CD8-positive, alpha-beta memory T cell (primary cell): ENCODE measurements around the gene WIPF3. TPM values are rescaled to one million over a fixed set of nuclear protein-coding genes. Genes with fewer than 3 reads are reported as not detected.

Experiments used
- CTCF ChIA-PET: fragments of 350-600 bp; sonication (Branson Sonifier 250); formaldehyde crosslinking; loops from one replicate; lab custom pipeline; 2021; ENCODE audit warnings: antibody characterized with exemption; lab: Charles Lee
- POLR2A ChIA-PET: fragments of 350-600 bp; sonication (Branson Sonifier 250); formaldehyde crosslinking; loops from one replicate; lab custom pipeline; 2021; ENCODE audit warnings: antibody characterized with exemption; lab: Charles Lee
- DNase-seq, 5 donors: peaks; one replicate each; pipeline versions ENCODE4 v3.0.0 to v3.0.0-alpha.2; 2020 to 2022; ENCODE audit warnings: mixed read lengths in 1 of 5
- H3K27ac ChIP-seq: one replicate; pipeline ENCODE4 v1.7.0; 2013; ENCODE audit warnings: low read depth, mild to moderate bottlenecking, low read length, moderate library complexity
- H3K27me3 ChIP-seq: 2 replicates; pipeline ENCODE4 v1.7.0; 2013; ENCODE audit warnings: low read length, mild to moderate bottlenecking; ENCODE audit not compliant: insufficient read depth, poor library complexity, severe bottlenecking
- H3K36me3 ChIP-seq: 2 replicates; pipeline ENCODE4 v1.7.0; 2013; ENCODE audit warnings: mild to moderate bottlenecking, low read length, moderate library complexity; ENCODE audit not compliant: insufficient read depth
- H3K4me1 ChIP-seq: 2 replicates; pipeline ENCODE4 v1.7.0; 2013; ENCODE audit warnings: mild to moderate bottlenecking, low read length, moderate library complexity; ENCODE audit not compliant: insufficient read depth
- H3K4me3 ChIP-seq: 2 replicates; pipeline ENCODE4 v1.7.0; 2013; ENCODE audit warnings: mild to moderate bottlenecking, low read length
- H3K9me3 ChIP-seq: 2 replicates; pipeline ENCODE4 v1.7.0; 2013; ENCODE audit warnings: mild to moderate bottlenecking, low read length
- H3K27ac Mint-ChIP-seq, 8 donors: one replicate each; pipeline ENCODE4 v1.8.0; 2020 to 2021; ENCODE audit warnings: mixed read lengths in 8 of 8, mild to moderate bottlenecking in 6 of 8, inconsistent platforms in 3 of 8, moderate library complexity in 3 of 8
- H3K27me3 Mint-ChIP-seq, 2 donors: one replicate each; pipeline ENCODE4 v1.8.0; 2020 to 2021; ENCODE audit warnings: mixed read lengths in 2 of 2, mild to moderate bottlenecking in 1 of 2, moderate library complexity in 1 of 2
- H3K36me3 Mint-ChIP-seq, 3 donors: one replicate each; pipeline ENCODE4 v1.8.0; 2020 to 2021; ENCODE audit warnings: mixed read lengths in 3 of 3, inconsistent platforms in 1 of 3, mild to moderate bottlenecking in 1 of 3
- H3K4me1 Mint-ChIP-seq, 3 donors: one replicate each; pipeline ENCODE4 v1.8.0; 2020 to 2021; ENCODE audit warnings: mixed read lengths in 3 of 3, inconsistent platforms in 1 of 3, mild to moderate bottlenecking in 1 of 3
- H3K4me3 Mint-ChIP-seq, 7 donors: one replicate each; pipeline ENCODE4 v1.8.0; 2020 to 2021; ENCODE audit warnings: mixed read lengths in 7 of 7, mild to moderate bottlenecking in 6 of 7, moderate library complexity in 4 of 7, inconsistent platforms in 2 of 7
- H3K9me3 Mint-ChIP-seq, 5 donors: one replicate each; pipeline ENCODE4 v1.8.0; 2020 to 2022; ENCODE audit warnings: mixed read lengths in 5 of 5, mild to moderate bottlenecking in 3 of 5, moderate library complexity in 2 of 5, inconsistent platforms in 1 of 5
- polyA plus RNA-seq: library from polyadenylated mRNA; unstranded; fragments of 300-500 nt; fragmentation: Illumina TruSeq; gene quantifications from one replicate; pipeline ENCODE4 v1.2.3, GENCODE V29; 2021
- total RNA-seq, 2 experiments: library from RNA; stranded (reverse); gene quantifications; one replicate each; pipeline ENCODE4 v1.2.3, GENCODE V29; 2021

The WIPF3 gene
- total and polyA plus RNA-seq, 3 experiments from 2014 or later: not detected

GRCh38 chr7:29810813-29811482 is 4.6 kb downstream of the WIPF3 start:
- Mint-ChIP-seq H3K4me3 (no peak overlapping the region), H3K4me1 (peaks cover 2 to 9% (median 3%) of the 10 kb centered on the region in 3 donors), H3K9me3 (no peaks in the 10 kb centered on the region), H3K36me3 (no peaks in the 10 kb centered on the region), H3K27ac (no peak overlapping the region), H3K27me3 (peaks cover 11 to 60% of the 10 kb centered on the region in 2 donors)
- POLR2A ChIA-PET: no interaction called here
- Histone ChIP-seq H3K4me3 (no peak overlapping the region), H3K9me3 (no peaks in the 10 kb centered on the region), H3K36me3 (no peaks in the 10 kb centered on the region), H3K27me3 (peaks cover 7% of the 10 kb centered on the region), H3K4me1 (no peaks in the 10 kb centered on the region), H3K27ac (no peak overlapping the region)
- CTCF ChIA-PET: no interaction called here
- DNase-seq: no peak

GRCh38 chr7:29811586-29811985 is 5.3 kb downstream of the WIPF3 start:
- H3K9me3 Mint-ChIP-seq: no peaks in the 10 kb centered on the region
- H3K4me3 ChIP-seq: no peak overlapping the region
- no peaks in the 10 kb centered on the region for H3K36me3 Mint-ChIP-seq
- peaks cover 2 to 9% (median 3%) of the 10 kb centered on the region in 3 donors for H3K4me1 Mint-ChIP-seq
- ChIA-PET POLR2A (no interaction called here), CTCF (no interaction called here)
- H3K27ac ChIP-seq: no peak overlapping the region
- H3K27me3 ChIP-seq: peaks cover 7% of the 10 kb centered on the region
- no peak overlapping the region for H3K27ac Mint-ChIP-seq
- no peak for DNase-seq
- H3K4me1 ChIP-seq: no peaks in the 10 kb centered on the region
- H3K27me3 Mint-ChIP-seq: peaks cover 11 to 58% of the 10 kb centered on the region in 2 donors
- no peaks in the 10 kb centered on the region for H3K36me3 ChIP-seq
- H3K9me3 ChIP-seq: no peaks in the 10 kb centered on the region
- H3K4me3 Mint-ChIP-seq: no peak overlapping the region

DNA sequence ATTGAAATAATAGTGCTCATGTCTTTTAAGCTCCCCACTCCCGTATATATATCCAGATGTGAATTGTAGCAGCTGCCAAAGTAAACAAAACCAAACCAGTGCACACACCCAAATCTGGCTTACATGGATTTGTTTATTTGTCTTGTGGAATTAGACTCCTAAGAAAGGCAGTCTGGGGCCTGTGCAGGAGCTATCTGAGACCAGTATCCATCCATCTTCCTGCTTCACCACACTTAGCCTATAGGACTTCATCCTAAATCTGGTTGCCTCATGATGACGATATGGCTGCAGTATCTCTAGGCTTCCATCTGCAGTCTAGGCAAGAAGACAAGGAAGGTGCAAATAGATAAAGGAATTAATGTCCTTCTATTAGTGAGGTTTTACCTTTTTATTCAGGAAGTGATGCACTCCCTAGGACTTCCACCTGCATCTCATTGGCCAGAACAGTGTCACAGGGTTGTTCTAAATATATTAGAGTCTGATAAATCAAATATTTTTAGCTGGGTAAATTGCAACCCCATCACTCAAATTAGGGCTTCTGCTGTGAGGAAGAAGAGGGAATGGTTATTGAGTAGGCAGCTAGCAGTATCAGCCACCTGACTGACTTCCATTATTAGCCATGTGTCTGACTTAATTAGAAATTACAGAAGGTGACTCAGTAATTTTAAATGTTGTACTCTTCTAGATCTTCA is 6.0 kb downstream of the WIPF3 start:
- peaks cover 7% of the 10 kb centered on the region for H3K27me3 ChIP-seq
- H3K4me1 ChIP-seq: no peaks in the 10 kb centered on the region
- Mint-ChIP-seq H3K36me3 (no peaks in the 10 kb centered on the region), H3K4me1 (peaks cover 0 to 9% (median 2%) of the 10 kb centered on the region in 3 donors), H3K27me3 (peaks cover 11 to 54% of the 10 kb centered on the region in 2 donors), H3K27ac (no peak overlapping the region), H3K4me3 (no peak overlapping the region), H3K9me3 (no peaks in the 10 kb centered on the region)
- DNase-seq: no peak
- no peak overlapping the region for H3K4me3 ChIP-seq
- H3K9me3 ChIP-seq: no peaks in the 10 kb centered on the region
- H3K27ac ChIP-seq: no peak overlapping the region
- CTCF ChIA-PET: no interaction called here
- POLR2A ChIA-PET: no interaction called here
- H3K36me3 ChIP-seq: no peaks in the 10 kb centered on the region

DNA sequence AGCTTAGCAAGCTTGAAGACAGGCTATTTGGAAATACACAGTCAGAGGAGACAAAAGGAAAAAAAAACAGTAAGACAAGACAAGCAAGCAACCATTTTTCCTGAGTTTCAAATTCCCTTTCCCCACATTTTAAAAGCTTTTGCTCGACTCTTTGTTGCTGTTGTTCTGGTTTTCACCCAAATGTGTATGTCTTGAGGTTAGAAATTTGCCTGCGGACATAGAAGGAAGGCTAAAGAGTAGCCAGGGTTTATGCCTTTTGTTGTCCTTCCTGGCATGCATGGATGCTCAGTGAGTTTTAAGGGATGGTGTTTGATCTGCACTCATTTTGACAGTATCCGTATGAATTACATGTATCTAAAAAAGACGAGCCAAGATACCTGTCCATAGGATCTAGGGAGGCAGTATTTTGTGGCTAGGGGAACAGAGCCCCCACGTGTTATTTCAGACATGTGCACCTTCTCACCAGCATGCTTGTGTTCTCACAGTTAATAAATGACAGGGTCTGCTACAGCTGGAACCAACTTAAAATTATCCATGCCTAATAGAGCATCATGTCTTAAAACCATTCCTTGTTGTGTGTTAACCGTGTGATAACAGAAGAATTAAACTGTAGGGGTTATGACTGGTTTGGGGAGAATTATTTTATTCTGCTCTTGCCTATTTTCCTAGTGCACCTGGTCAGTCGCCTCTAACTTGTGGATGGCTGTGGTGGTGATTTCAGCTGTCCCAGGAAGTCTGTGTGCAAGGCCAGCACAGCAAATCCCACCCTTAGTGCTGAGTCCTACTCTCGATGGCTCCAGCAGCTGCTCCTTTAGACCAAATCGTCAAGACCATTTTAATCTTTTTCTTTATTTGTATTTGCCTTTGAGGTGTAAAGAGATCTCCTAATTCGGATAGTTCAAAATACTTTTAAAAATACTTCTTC is 9.1 kb downstream of the WIPF3 start:
- no peaks in the 10 kb centered on the region for H3K27me3 ChIP-seq
- Mint-ChIP-seq H3K27me3 (peaks cover 5 to 29% of the 10 kb centered on the region in 2 donors), H3K4me3 (no peak overlapping the region), H3K36me3 (no peaks in the 10 kb centered on the region), H3K9me3 (no peaks in the 10 kb centered on the region), H3K27ac (no peak overlapping the region), H3K4me1 (no peaks in the 10 kb centered on the region)
- no peaks in the 10 kb centered on the region for H3K4me1 ChIP-seq
- H3K27ac ChIP-seq: no peak overlapping the region
- no peaks in the 10 kb centered on the region for H3K9me3 ChIP-seq
- no peak overlapping the region for H3K4me3 ChIP-seq
- POLR2A ChIA-PET: no interaction called here
- no peak for DNase-seq
- no peaks in the 10 kb centered on the region for H3K36me3 ChIP-seq
- CTCF ChIA-PET: no interaction called here

- H3K4me3 ChIP-seq: no peak overlapping the region
- H3K27ac ChIP-seq: no peak overlapping the region
- ChIA-PET POLR2A (no interaction called here), CTCF (no interaction called here)
- no peaks in the 10 kb centered on the region for H3K9me3 Mint-ChIP-seq
- H3K36me3 Mint-ChIP-seq: no peaks in the 10 kb centered on the region
- no peaks in the 10 kb centered on the region for H3K4me1 ChIP-seq
- DNase-seq: no peak
- H3K27me3 ChIP-seq: no peaks in the 10 kb centered on the region
- H3K9me3 ChIP-seq: no peaks in the 10 kb centered on the region
- H3K4me3 Mint-ChIP-seq: no peak overlapping the region
- peaks cover 11 to 34% of the 10 kb centered on the region in 2 donors for H3K27me3 Mint-ChIP-seq
- H3K4me1 Mint-ChIP-seq: no peaks in the 10 kb centered on the region
- H3K36me3 ChIP-seq: no peaks in the 10 kb centered on the region
- no peak overlapping the region for H3K27ac Mint-ChIP-seq
Observed at GRCh38 chr7:29818308-29818707, 12.0 kb downstream of the WIPF3 start.

- POLR2A ChIA-PET: no interaction called here
- Mint-ChIP-seq H3K36me3 (no peaks in the 10 kb centered on the region), H3K9me3 (no peaks in the 10 kb centered on the region), H3K4me3 (peak overlapping the region; percentile 43 to 86 (median 67)), H3K27ac (peak overlapping the region in 5 of 8 donors; percentile 12 to 43 (median 35)), H3K4me1 (peaks cover 7 to 15% (median 11%) of the 10 kb centered on the region in 3 donors), H3K27me3 (peaks cover 6 to 22% of the 10 kb centered on the region in 2 donors)
- no peak overlapping the region for H3K4me3 ChIP-seq
- no peak for DNase-seq
- no peaks in the 10 kb centered on the region for H3K27me3 ChIP-seq
- CTCF ChIA-PET: no interaction called here
- no peaks in the 10 kb centered on the region for H3K36me3 ChIP-seq
- H3K9me3 ChIP-seq: no peaks in the 10 kb centered on the region
- no peaks in the 10 kb centered on the region for H3K4me1 ChIP-seq
- H3K27ac ChIP-seq: no peak overlapping the region
Observed at GRCh38 chr7:29825775-29826529, 19.6 kb downstream of the WIPF3 start.

GRCh38 chr7:29826530-29826822 is 20.2 kb downstream of the WIPF3 start:
- POLR2A ChIA-PET: no interaction called here
- peaks cover 6 to 22% of the 10 kb centered on the region in 2 donors for H3K27me3 Mint-ChIP-seq

More at GRCh38 chr7:29826530-29826822, 20.2 kb downstream of the WIPF3 start:
- DNase-seq: no peak
- peaks cover 7 to 15% (median 11%) of the 10 kb centered on the region in 3 donors for H3K4me1 Mint-ChIP-seq
- H3K4me1 ChIP-seq: no peaks in the 10 kb centered on the region
- no peak overlapping the region for H3K4me3 ChIP-seq
- no peaks in the 10 kb centered on the region for H3K9me3 ChIP-seq
- CTCF ChIA-PET: no interaction called here
- H3K27ac Mint-ChIP-seq: peak overlapping the region in 2 of 8 donors; percentile 7 to 35
- no peaks in the 10 kb centered on the region for H3K36me3 ChIP-seq
- H3K9me3 Mint-ChIP-seq: peaks cover 0 to under 1% (median 0%) of the 10 kb centered on the region in 5 donors
- no peaks in the 10 kb centered on the region for H3K36me3 Mint-ChIP-seq
- H3K27ac ChIP-seq: no peak overlapping the region
- H3K27me3 ChIP-seq: no peaks in the 10 kb centered on the region
- peak overlapping the region in 4 of 7 donors; percentile 4 to 74 (median 52) for H3K4me3 Mint-ChIP-seq
